Measurements from ENCODE around the gene ARHGEF40. TPM values are rescaled to one million over a fixed set of nuclear protein-coding genes. Genes with fewer than 3 reads are reported as not detected.
A peak's percentile ranks its signal among the peaks of the same experiment; 100 is the strongest.

ARHGEF40 gene
- polyA plus RNA-seq, 4 donors = 2.2 to 26.1 (median 7.2) TPM

DNA sequence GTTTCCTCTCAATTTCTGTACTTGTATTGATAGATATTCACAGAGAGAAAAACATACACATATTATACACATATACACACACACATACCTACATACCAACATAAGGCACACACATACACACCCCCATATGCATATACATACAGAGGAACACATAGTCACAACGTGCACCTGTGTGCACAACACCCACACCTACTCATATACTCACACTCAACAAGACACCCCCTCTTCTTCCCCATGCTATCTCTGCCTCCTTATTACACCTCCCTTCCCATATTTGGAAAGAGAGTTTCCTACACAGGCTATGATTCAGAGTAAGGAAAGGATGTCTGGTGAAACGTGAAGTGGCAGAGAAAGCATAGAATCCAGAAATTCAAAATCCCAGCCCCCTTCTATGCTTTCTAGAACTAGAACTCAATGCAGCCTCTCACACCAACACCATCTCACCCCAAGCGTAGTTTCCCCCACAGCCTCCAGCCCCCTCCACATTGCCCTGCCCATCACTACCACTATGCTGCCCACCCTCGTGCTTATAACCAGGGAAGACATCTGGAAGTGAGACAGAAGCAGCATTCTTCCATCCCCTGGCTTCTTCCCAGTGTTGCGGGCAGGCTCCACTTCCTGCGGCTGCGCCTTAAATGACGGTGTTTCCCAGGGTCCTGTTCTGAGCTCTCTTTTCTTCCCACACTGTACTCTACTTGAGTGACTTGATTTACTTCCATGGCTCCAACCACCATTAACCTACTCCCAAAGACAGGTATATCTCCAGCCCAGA, 10.1 kb upstream of the ARHGEF40 start:
- Histone ChIP-seq H3K27ac (ENCODE audit: low read depth in 1 of 3, low read length in 2 of 3) (no peak overlapping the region), H3K9me3 (ENCODE audit: control insufficient read depth in 2 of 2, insufficient read depth in 1 of 2, low read depth in 1 of 2, low read length in 1 of 2) (no peaks in the 10 kb centered on the region), H3K4me3 (ENCODE audit: low read depth in 1 of 3, low read length in 3 of 3) (no peak overlapping the region), H3K4me1 (ENCODE audit: control insufficient read depth in 3 of 3, insufficient read depth in 2 of 3, low read depth in 1 of 3, low read length in 2 of 3) (peaks cover 0 to 10% (median 0%) of the 10 kb centered on the region in 3 donors), H3K36me3 (ENCODE audit: control insufficient read depth in 3 of 3, insufficient read depth in 2 of 3, low read depth in 1 of 3, low read length in 3 of 3) (no peaks in the 10 kb centered on the region), H3K27me3 (ENCODE audit: control insufficient read depth in 3 of 3, insufficient read depth in 3 of 3, low read length in 3 of 3) (no peaks in the 10 kb centered on the region)
- FAIRE-seq (no peak), DNase-seq (no peak)
- WGBS, 3 donors = 68 to 77% (median 76%) methylated on average over 8 of the region's 8 CpGs

DNA sequence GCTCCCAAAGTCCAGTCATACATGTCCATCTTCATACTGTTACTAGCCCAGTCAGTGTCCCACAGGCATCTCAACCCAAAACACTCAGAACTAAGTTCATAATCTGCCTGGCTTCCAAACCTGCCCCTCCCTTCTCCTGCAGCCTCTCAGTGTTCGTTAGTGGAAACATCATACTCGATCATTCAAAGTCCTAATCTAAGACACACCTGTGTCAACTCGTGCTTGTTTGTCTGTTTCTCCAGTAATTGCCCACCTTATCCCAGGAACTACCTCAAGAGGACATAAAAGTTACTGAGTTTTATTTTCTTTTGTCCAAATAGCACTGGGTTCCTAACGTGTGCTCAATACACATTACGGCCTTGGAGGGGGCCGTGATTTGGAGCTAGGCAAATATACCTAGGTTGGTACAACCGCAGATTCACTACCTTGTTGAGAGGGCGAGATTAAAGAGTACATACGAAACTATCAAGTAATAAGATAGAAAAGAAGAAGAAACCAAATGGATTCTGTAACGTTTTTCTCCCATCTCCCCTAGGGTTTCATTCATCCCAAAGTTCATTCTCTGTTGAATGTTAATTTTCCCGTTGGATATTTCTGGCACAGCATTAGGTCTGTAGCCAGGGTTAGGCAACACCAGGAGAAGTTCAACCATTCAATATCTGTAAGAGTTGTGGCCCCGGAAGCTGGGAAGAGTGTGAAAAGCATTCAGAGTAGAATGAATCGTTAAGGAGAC, 9.3 kb upstream of the ARHGEF40 start:
- peaks cover 0 to 7% (median 0%) of the 10 kb centered on the region in 3 donors for H3K4me1 ChIP-seq (ENCODE audit: control insufficient read depth in 3 of 3, insufficient read depth in 2 of 3, low read depth in 1 of 3, low read length in 2 of 3)
- no peaks in the 10 kb centered on the region for H3K36me3 ChIP-seq (ENCODE audit: control insufficient read depth in 3 of 3, insufficient read depth in 2 of 3, low read depth in 1 of 3, low read length in 3 of 3)
- peak overlapping the region in 1 of 3 donors; percentile 27 for H3K27ac ChIP-seq (ENCODE audit: low read depth in 1 of 3, low read length in 2 of 3)
- no peak overlapping the region for H3K4me3 ChIP-seq (ENCODE audit: low read depth in 1 of 3, low read length in 3 of 3)
- WGBS, 3 donors = 28 to 66% (median 42%) methylated on average over 13 of the region's 13 CpGs
- DNase-seq (peak in 1 of 2 donors; percentile 31), FAIRE-seq (no peak)
- H3K9me3 ChIP-seq (ENCODE audit: control insufficient read depth in 2 of 2, insufficient read depth in 1 of 2, low read depth in 1 of 2, low read length in 1 of 2) = no peaks in the 10 kb centered on the region
- no peaks in the 10 kb centered on the region for H3K27me3 ChIP-seq (ENCODE audit: control insufficient read depth in 3 of 3, insufficient read depth in 3 of 3, low read length in 3 of 3)

DNA sequence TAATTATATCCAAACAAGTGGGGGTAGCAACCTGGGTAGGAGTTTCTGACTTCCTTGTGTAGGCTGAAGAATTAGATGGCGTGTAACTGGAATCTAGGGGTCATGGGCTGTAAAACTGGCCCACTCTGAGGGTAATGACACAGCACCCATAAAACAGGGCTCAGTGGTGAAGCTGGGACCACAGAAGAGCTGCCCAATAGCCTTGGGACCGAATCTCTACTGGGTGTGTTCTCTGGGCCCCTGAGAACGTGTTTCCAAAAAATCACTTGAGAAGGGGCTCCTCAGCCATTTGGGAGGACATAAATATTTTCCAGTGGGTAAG, 8.8 kb upstream of the ARHGEF40 start:
- Histone ChIP-seq H3K9me3 (ENCODE audit: control insufficient read depth in 2 of 2, insufficient read depth in 1 of 2, low read depth in 1 of 2, low read length in 1 of 2) (no peaks in the 10 kb centered on the region), H3K27me3 (ENCODE audit: control insufficient read depth in 3 of 3, insufficient read depth in 3 of 3, low read length in 3 of 3) (no peaks in the 10 kb centered on the region), H3K4me1 (ENCODE audit: control insufficient read depth in 3 of 3, insufficient read depth in 2 of 3, low read depth in 1 of 3, low read length in 2 of 3) (peaks cover 0 to 3% (median 0%) of the 10 kb centered on the region in 3 donors), H3K27ac (ENCODE audit: low read depth in 1 of 3, low read length in 2 of 3) (peak overlapping the region in 1 of 3 donors; percentile 27), H3K4me3 (ENCODE audit: low read depth in 1 of 3, low read length in 3 of 3) (no peak overlapping the region), H3K36me3 (ENCODE audit: control insufficient read depth in 3 of 3, insufficient read depth in 2 of 3, low read depth in 1 of 3, low read length in 3 of 3) (no peaks in the 10 kb centered on the region)
- DNase-seq = no peak
- FAIRE-seq = no peak
- 73 to 85% (median 77%) methylated on average over 3 of the region's 3 CpGs for WGBS, 3 donors

DNA sequence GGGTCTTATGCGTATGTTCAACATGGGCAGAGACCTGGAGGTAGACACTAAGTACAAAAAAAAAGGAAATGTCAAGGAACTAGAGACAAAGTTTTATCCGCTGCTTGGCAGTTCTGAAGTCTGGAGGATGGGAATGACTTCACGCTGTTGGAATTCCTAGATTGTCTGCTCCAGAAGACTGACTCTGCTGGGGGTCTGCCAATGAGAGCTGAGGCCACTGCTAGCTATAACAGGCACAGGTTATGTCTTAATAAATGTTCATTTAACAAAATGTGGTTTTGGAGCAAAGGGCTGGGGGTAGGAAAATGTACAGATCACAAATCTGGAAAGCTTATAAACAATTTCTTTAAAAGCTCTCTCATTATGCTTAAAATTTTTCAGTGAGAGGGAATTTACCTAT, 6.6 kb upstream of the ARHGEF40 start:
- Histone ChIP-seq H3K9me3 (ENCODE audit: control insufficient read depth in 2 of 2, insufficient read depth in 1 of 2, low read depth in 1 of 2, low read length in 1 of 2) (no peaks in the 10 kb centered on the region), H3K27ac (ENCODE audit: low read depth in 1 of 3, low read length in 2 of 3) (no peak overlapping the region), H3K4me3 (ENCODE audit: low read depth in 1 of 3, low read length in 3 of 3) (no peak overlapping the region), H3K27me3 (ENCODE audit: control insufficient read depth in 3 of 3, insufficient read depth in 3 of 3, low read length in 3 of 3) (no peaks in the 10 kb centered on the region), H3K36me3 (ENCODE audit: control insufficient read depth in 3 of 3, insufficient read depth in 2 of 3, low read depth in 1 of 3, low read length in 3 of 3) (no peaks in the 10 kb centered on the region), H3K4me1 (ENCODE audit: control insufficient read depth in 3 of 3, insufficient read depth in 2 of 3, low read depth in 1 of 3, low read length in 2 of 3) (peaks cover 0 to 4% (median 0%) of the 10 kb centered on the region in 3 donors)
- WGBS, 3 donors = 71 to 86% (median 83%) methylated on average over 3 of the region's 3 CpGs
- no peak for DNase-seq
- no peak for FAIRE-seq

DNA sequence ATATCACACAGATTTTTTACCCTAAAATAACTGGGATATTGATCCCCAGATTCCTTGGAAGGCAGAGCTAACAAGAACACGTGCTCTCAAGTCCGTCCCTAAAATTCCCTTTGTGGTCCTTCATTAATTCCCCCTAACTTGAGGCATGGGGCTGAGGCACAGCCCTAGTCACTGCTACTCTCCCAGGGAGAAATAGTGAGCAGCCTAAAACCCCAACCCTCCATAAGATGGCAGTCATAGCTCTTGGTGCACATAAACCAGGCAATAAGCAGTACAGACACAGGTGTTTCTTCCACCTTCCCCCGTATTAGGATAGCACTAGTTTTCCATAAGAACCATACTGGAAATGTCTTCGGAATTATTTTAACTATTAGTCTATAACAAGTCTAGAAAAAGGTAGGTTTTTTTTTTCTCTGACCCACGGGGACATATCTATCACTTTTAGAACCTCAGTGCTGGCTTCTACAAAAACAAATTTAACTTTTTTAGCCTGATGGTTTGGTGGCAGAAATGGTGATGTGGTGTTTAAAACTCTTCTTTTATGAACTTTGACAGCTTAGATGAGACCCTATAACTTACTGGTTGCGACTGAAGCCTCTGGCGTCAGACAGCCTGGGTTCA, 3.1 kb upstream of the ARHGEF40 start:
- peaks cover 0 to 18% (median 4%) of the 10 kb centered on the region in 3 donors for H3K4me1 ChIP-seq (ENCODE audit: control insufficient read depth in 3 of 3, insufficient read depth in 2 of 3, low read depth in 1 of 3, low read length in 2 of 3)
- no peak overlapping the region for H3K27ac ChIP-seq (ENCODE audit: low read depth in 1 of 3, low read length in 2 of 3)
- H3K9me3 ChIP-seq (ENCODE audit: control insufficient read depth in 2 of 2, insufficient read depth in 1 of 2, low read depth in 1 of 2, low read length in 1 of 2) = no peaks in the 10 kb centered on the region
- H3K36me3 ChIP-seq (ENCODE audit: control insufficient read depth in 3 of 3, insufficient read depth in 2 of 3, low read depth in 1 of 3, low read length in 3 of 3) = no peaks in the 10 kb centered on the region
- DNase-seq (no peak), FAIRE-seq (no peak)
- H3K27me3 ChIP-seq (ENCODE audit: control insufficient read depth in 3 of 3, insufficient read depth in 3 of 3, low read length in 3 of 3) = peaks cover 0 to 11% (median 0%) of the 10 kb centered on the region in 3 donors
- WGBS, 3 donors = 59 to 76% (median 68%) methylated on average over 7 of the region's 7 CpGs
- H3K4me3 ChIP-seq (ENCODE audit: low read depth in 1 of 3, low read length in 3 of 3) = no peak overlapping the region

DNA sequence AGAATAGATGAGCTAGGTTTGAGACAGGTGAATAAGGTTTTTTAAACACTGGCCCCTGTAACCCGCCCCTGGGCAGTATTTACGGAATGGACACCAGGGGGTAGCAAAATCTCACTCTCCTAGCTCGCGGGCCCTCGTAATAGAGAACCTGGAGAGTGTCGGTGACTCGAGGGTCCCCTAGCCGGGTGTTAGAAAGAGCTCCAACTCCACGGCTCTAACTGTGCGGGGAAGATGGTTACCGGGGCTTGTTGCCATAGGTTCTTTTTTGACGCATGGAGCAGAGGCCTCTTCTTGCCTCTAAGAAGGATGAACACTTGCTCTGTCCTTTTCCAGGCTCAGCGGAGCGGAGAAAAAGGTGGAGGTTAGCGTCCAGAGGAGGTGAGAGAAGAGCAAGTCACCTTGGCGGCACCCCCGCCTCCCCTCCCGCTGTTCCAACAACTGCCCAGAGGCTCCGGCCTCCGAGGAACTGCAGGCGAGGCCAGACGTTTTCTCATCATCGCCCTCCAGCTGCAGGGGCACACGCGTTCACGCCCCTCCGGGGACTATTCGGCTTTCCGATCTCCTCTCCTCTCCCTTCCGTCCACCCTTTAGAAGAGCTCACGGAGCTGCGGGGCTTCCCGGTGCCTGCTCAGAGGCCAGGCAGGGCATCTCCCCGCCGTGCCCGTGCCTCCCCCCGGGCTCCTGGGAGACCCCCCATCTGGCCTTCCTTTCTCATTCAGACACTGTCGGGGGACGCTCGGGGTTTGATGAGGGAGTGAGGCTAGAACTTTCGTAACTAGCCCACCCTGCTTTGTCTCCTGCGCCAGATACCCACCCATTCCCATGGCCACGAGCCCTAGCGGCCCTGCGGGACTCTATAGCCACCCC, 1.4 kb upstream of the ARHGEF40 start:
- Histone ChIP-seq H3K9me3 (ENCODE audit: control insufficient read depth in 2 of 2, insufficient read depth in 1 of 2, low read depth in 1 of 2, low read length in 1 of 2) (no peaks in the 10 kb centered on the region), H3K27me3 (ENCODE audit: control insufficient read depth in 3 of 3, insufficient read depth in 3 of 3, low read length in 3 of 3) (peaks cover 0 to 11% (median 0%) of the 10 kb centered on the region in 3 donors), H3K4me3 (ENCODE audit: low read depth in 1 of 3, low read length in 3 of 3) (peak overlapping the region in 2 of 3 donors; percentile 0 to 62), H3K36me3 (ENCODE audit: control insufficient read depth in 3 of 3, insufficient read depth in 2 of 3, low read depth in 1 of 3, low read length in 3 of 3) (peaks cover 0 to 10% (median 0%) of the 10 kb centered on the region in 3 donors), H3K4me1 (ENCODE audit: control insufficient read depth in 3 of 3, insufficient read depth in 2 of 3, low read depth in 1 of 3, low read length in 2 of 3) (peaks cover 0 to 14% (median 4%) of the 10 kb centered on the region in 3 donors), H3K27ac (ENCODE audit: low read depth in 1 of 3, low read length in 2 of 3) (peak overlapping the region in 2 of 3 donors; percentile 53 to 85)
- FAIRE-seq (no peak), DNase-seq (peak; percentile 68 to 75)
- 3 to 4% (median 3%) methylated on average over 39 to 45 of the region's 45 CpGs for WGBS, 3 donors

DNA sequence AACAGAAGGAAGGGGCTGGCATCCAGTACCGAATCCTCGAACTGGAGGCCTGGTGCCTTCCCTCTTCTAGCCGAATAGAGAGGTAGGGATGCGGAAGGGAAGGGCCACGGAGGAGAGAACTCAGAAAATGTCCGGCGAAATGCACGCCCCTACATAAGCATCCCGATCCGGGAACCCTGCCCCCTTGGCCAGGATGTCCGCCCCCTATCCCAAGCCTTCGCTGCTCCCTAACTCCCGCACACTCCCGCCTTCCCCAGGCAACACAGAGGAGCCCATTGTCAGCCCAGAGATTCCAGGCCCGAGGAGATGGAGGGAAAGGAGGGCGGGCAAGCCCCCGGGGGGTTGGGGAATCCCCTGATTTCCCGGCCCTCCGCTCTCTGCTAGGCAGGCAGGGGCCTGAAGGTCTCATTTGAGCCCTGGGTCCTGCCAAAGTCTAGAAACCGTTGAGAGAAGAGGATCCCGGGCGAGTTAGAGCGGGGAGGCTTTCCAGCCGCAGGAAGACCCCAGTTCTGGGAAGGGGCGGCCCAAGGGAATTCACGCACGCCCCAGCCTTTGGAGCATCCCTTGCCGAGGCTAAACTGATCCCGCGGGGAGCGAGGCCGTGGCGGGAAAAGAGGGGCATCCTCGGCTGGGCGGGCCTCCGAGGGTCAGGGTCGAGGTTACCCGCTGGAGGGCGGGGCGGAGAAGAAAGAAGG, 569 bp upstream of the ARHGEF40 start:
- Histone ChIP-seq H3K4me3 (ENCODE audit: low read depth in 1 of 3, low read length in 3 of 3) (peak overlapping the region; percentile 36 to 68 (median 62)), H3K27me3 (ENCODE audit: control insufficient read depth in 3 of 3, insufficient read depth in 3 of 3, low read length in 3 of 3) (peaks cover 0 to 11% (median 0%) of the 10 kb centered on the region in 3 donors), H3K27ac (ENCODE audit: low read depth in 1 of 3, low read length in 2 of 3) (peak overlapping the region in 2 of 3 donors; percentile 53 to 85), H3K4me1 (ENCODE audit: control insufficient read depth in 3 of 3, insufficient read depth in 2 of 3, low read depth in 1 of 3, low read length in 2 of 3) (peaks cover 0 to 14% (median 4%) of the 10 kb centered on the region in 3 donors), H3K36me3 (ENCODE audit: control insufficient read depth in 3 of 3, insufficient read depth in 2 of 3, low read depth in 1 of 3, low read length in 3 of 3) (peaks cover 0 to 18% (median 0%) of the 10 kb centered on the region in 3 donors), H3K9me3 (ENCODE audit: control insufficient read depth in 2 of 2, insufficient read depth in 1 of 2, low read depth in 1 of 2, low read length in 1 of 2) (no peaks in the 10 kb centered on the region)
- peak in 1 of 2 donors; percentile 60 for DNase-seq
- WGBS, 3 donors = 2 to 5% (median 2%) methylated on average over 31 to 40 of the region's 40 CpGs
- FAIRE-seq = no peak
